Measurements from ENCODE around the gene NISCH. TPM values are rescaled to one million over a fixed set of nuclear protein-coding genes. Genes with fewer than 3 reads are reported as not detected.

NISCH gene
- total and polyA plus RNA-seq, 2 donors (not counting 3 experiments of a cell fraction or from before 2014, with no cell fraction given), result 156 to 178 TPM

DNA sequence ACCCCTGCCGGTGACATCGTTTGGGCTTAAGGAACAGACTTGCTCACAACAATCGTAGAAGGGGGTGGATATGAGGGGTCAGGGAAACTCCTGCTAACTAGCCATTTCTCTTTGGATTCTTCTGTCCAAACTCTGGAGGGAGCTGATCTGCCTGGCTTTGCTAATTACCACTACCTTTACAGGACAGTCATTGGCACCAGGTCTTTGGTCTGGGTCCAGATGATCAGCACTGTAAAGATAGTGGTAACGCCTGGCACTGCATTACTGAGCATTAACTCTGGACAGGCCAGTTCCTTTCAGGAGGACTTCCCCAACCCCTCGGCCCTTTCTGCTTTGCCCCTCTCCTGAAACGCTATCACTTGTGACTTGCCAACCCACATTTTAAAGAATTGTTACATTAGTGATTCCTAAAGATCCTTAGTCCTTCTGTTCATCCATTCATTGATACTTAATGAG lies 81.8 kb downstream of the NISCH start:
- FAIRE-seq, result no peak

More for the DNA sequence above, 81.8 kb downstream of the NISCH start:
- no peak for DNase-seq (ENCODE audit: low read depth, low spot score)
- no peaks in the 10 kb centered on the region for H3K9me1 ChIP-seq (replicated peaks; ENCODE audit: control insufficient read depth, extremely low read depth, insufficient read depth, low read length)
- POLR2A ChIA-PET, result interaction anchor here (0.6 kb wide), 1 partner anchor 45 kb away, joined by 4 read pairs; no protein-coding TSS in a partner anchor
- intact Hi-C loops (cut with micrococcal nuclease) (no loop called here), dilution Hi-C loops (cut with MboI; ENCODE audit: extremely low pct_ligation_motif_present, low sequenced_read_pairs) (no loop called here)
- CTCF ChIA-PET, result no interaction called here
- no peaks in the 10 kb centered on the region for H3K9me3 ChIP-seq (replicated peaks; ENCODE audit: control insufficient read depth, insufficient read depth, low read length)
- H3K4me3 ChIP-seq (replicated peaks in 1 of 3; ENCODE audit: insufficient read depth in 1 of 3, low read depth in 1 of 3, low read length in 3 of 3), result peak overlapping the region; percentile 37 to 74 (median 48)
- peak overlapping the region; percentile 57 for H3K27ac ChIP-seq (ENCODE audit: insufficient read depth, low read depth, low read length)
- H3K9ac ChIP-seq (replicated peaks; ENCODE audit: extremely low read depth, insufficient read depth, low read length), result peak overlapping the region; percentile 80
- H3K36me3 ChIP-seq (ENCODE audit: control insufficient read depth in 2 of 2, extremely low read depth in 1 of 2, insufficient read depth in 2 of 2, low read length in 2 of 2), result peaks cover 0 to 4% of the 10 kb centered on the region in 2 experiments
- no TSS peak for BruUV-seq (replicated peaks)
- TF ChIP-seq FOS (IDR thresholded peaks at IDR 0.05; ENCODE audit: borderline replicate concordance, insufficient read depth, low read length) (no peak), EZH2 (IDR thresholded peaks at IDR 0.05; ENCODE audit: borderline replicate concordance, low read depth, low read length, severe bottlenecking) (no peak), POLR2AphosphoS5 (IDR thresholded peaks at IDR 0.05; ENCODE audit: insufficient read depth, low read depth, low read length) (no peak), MYC (IDR thresholded peaks at IDR 0.05; ENCODE audit: low read depth, low read length) (no peak), POLR2A (IDR thresholded peaks at IDR 0.05; ENCODE audit: low read depth, low read length) (no peak), GATA2 (IDR thresholded peaks at IDR 0.05; ENCODE audit: insufficient read depth, insufficient read length, low read depth, low read length) (no peak), JUN (IDR thresholded peaks at IDR 0.05; ENCODE audit: borderline replicate concordance, insufficient read depth, insufficient read length, low read depth) (no peak)
- TF ChIP-seq, protein P1, sequence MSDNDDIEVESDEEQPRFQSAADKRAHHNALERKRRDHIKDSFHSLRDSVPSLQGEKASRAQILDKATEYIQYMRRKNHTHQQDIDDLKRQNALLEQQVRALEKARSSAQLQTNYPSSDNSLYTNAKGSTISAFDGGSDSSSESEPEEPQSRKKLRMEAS (IDR thresholded peaks at IDR 0.05; ENCODE audit: insufficient read depth, insufficient read length), result no peak
- TF ChIP-seq, protein P2, sequence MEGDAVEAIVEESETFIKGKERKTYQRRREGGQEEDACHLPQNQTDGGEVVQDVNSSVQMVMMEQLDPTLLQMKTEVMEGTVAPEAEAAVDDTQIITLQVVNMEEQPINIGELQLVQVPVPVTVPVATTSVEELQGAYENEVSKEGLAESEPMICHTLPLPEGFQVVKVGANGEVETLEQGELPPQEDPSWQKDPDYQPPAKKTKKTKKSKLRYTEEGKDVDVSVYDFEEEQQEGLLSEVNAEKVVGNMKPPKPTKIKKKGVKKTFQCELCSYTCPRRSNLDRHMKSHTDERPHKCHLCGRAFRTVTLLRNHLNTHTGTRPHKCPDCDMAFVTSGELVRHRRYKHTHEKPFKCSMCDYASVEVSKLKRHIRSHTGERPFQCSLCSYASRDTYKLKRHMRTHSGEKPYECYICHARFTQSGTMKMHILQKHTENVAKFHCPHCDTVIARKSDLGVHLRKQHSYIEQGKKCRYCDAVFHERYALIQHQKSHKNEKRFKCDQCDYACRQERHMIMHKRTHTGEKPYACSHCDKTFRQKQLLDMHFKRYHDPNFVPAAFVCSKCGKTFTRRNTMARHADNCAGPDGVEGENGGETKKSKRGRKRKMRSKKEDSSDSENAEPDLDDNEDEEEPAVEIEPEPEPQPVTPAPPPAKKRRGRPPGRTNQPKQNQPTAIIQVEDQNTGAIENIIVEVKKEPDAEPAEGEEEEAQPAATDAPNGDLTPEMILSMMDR (IDR thresholded peaks at IDR 0.05; ENCODE audit: extremely low read depth in 1 of 2, insufficient read depth in 1 of 2, low read depth in 1 of 2, low read length in 2 of 2), result peak in 1 of 2 donors; percentile 2
- no peaks in the 10 kb centered on the region for H4K20me1 ChIP-seq (replicated peaks; ENCODE audit: control insufficient read depth, extremely low read depth, insufficient read depth, low read length)
- H3K4me1 ChIP-seq (ENCODE audit: control insufficient read depth, extremely low read depth, insufficient read depth, low read length), result peaks cover 38% of the 10 kb centered on the region
- H3K4me2 ChIP-seq (ENCODE audit: insufficient read depth, low read length), result peak overlapping the region; percentile 69
- H3K27me3 ChIP-seq (ENCODE audit: control insufficient read depth in 2 of 2, insufficient read depth in 2 of 2, low read length in 2 of 2), result no peaks in the 10 kb centered on the region
- peaks cover 43% of the 10 kb centered on the region for H3K79me2 ChIP-seq (ENCODE audit: control insufficient read depth, insufficient read depth, low read length)
- H2AFZ ChIP-seq (ENCODE audit: low read depth, low read length), result no peak overlapping the region

Data from endothelial cell of umbilical vein (primary cell).